HG02885 (cell line): ENCODE results near the gene MTHFD1L.

Source experiments
- ATAC-seq: cut with Tn5 transposase; IDR thresholded peaks from one replicate; pipeline ENCODE4 v1.9.1; 2021; ENCODE audit warnings: mild to moderate bottlenecking; ENCODE audit not compliant: unreplicated experiment, poor library complexity

MTHFD1L gene

DNA sequence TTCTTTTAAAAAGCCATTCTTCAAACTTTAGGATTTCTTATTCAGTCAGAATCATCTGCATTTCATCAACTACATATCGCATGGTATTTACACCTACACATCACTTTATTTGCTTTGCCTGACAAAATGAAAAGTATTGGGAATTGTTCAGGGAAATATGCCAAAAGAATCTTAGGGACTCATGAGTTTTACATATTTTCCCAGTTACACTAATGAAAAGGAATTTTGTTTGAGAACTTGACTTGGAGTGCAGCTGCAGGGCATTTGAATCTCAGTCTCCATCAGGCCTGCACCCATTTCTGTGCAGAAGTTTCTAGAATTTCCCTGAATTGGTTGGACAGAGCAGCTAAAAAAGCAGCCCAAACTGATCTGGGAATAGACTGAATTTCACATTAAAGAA is 65.3 kb downstream of the MTHFD1L start:
- no peak for ATAC-seq

DNA sequence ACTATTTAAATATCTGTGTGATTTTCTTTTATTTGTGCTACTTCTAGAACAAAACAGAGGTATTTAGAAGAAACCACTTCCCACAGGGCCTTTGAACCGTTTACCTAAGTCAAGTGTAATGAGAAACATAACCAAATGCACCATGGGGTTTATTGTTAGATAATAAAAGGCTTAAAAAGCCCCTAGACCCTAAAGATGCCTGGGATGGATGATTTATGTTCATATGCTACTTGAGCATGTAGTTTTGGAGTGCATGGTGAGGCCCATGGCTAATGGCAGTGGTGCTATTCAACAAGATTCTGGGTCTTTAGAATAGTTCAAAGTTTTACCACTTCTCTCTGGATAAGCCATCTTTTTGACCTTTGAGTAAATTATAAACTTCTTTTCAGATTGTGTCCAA is 65.9 kb downstream of the MTHFD1L start:
- no peak for ATAC-seq

DNA sequence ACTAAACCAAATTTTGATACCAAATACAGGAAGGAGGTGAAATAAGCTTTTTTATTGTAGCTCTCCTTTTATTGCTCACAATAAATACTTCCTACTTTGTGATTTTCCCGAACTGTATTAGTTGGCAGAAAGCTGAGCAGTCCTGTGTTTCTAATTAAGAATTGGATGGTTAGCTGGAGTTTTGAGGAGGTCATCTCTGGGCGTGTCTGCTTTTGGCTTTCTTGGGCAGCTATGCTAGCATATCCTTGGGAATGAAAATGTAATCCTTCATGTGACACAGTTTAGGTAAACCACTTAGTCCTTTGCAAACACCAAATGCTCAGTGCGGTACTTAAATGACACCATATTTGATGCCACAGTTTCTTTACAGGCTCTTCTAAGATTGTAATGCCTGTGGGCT is 67.5 kb downstream of the MTHFD1L start:
- ATAC-seq, result no peak

DNA sequence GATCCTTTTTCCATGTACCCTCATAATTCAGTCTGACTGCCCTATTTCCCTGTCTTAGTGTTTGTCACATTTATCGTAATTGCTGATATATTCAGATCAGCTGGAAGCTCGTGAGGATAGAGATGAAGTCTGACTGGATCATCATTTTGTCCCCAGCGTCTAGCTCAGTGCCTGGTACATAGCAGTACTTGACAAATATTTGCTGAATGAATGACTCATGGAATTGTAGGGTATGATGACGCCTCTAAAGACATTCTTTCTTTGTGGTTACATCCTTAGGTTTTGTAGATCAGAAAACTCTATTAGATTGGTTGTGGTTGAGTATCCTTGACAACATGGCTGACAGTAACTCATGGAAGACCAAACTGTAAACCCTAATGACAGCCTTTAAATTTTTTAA is 68.9 kb downstream of the MTHFD1L start:
- no peak for ATAC-seq

DNA sequence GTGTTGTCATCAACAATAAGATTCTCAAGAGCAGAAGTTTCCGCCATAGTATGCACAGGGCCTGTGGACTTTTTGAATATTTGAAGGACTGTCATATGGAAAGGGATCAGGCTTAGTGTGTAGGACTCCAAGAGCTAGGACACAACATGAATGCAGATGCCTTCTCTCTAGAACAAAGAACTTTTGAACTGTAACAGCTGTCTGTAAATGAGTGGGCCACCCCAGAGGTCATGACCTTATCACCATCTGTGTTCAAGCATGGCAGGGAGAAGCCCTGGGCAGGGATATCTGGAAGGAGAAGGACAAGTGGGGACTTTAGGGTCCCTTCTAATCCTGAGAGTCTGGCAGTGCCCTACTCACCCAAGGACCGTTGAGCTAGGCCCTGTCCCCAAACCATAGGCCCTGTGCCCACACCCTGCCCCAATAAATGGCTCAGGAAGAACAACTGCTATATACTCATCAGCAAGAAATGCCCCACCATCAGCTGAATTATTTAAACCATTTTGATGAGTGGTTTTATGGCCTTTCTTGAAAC is 70.6 kb downstream of the MTHFD1L start:
- no peak for ATAC-seq

DNA sequence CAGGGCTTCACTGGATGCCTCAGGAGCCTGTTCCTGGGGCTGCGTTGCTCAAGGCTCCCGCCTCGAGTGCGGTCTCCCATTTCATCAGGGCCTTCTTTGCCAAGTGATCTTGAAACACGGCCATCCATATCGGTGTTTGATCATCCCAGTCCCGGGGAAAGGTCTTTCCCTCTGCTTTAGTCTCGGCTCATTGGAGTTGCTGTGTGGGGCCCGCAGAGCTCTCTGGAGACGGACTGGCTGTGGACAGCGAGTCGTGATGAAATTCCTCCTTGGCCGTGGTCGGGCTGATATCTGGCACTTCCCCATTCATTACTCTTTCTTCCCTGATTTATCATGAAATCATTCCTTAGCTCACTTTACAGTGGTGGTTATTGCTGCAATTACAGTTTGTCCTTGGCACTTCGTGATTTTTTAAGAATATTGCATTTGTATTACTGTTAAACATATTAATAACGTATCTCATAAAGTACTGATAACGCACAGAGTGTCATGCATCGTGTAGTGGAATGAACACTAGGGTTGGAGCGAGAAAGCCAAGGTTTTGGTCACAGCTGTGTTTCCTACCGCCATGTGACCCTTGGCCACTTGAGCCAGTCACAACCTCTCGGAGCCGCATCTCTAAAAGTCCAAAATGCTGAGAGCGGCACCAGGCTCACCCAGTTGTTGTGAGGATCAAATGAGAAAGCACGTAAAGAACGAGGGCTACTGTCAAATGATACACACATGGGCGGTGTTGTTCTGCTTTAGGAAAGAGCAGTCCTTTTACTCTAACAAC is 71.8 kb downstream of the MTHFD1L start:
- ATAC-seq, result no peak

DNA sequence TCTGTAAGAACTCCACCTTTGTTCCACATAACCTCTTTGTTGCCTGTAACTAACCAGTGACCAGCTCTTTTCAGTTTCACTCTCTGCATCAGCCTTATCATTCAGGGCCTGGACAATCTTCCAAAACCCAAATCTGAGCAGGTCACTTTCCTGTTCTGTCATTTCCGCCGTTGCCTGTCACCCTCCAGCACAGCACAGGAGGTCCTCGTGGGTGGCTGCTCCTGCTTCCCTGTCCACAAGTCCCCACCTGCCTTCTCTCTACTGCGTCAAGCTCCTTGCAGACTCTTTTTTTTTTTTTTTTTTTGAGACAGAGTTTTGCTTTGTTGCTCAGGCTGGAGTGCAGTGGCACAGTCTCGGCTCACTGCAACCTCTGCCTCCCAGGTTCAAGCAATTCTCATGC is 73.9 kb downstream of the MTHFD1L start:
- no peak for ATAC-seq

DNA sequence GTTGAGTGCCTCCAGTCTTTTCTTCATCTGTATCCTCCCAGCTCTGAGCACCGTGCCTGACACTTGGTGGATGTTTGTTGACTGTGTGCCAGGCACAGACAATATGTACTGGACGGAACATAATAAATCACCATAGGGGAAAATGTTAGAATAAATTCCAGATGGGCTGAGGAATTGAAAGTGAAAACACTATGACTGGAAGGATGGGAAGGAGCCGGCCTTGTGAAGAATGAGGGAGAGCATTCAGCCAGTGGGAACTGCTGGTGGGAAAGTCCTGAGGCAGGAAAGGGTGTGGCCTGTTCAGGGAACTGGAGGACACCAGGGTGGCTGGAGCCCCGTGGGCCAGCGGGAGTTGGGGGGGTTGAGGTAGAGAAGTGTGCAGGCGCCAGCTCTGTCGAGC is 75.4 kb downstream of the MTHFD1L start:
- ATAC-seq, result no peak

DNA sequence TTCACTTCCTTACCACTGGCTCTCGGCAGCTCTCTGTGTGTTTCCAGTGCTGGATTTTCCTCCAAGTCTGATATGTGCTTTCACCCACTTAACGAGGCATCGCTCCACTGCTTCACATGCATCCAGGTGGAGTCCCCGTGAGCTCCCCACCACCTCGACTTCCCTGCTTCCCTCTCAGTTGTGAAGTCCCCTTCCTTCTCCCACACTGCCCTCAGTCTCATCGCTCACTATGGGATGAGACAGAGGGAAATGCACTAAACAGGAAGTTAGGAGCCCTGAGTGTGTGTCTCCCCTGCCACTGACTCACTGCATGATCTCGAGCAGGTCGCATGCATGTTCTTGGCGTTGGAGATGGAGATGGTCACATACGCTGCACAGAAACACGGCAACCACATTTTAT is 84.0 kb downstream of the MTHFD1L start:
- ATAC-seq, result no peak

DNA sequence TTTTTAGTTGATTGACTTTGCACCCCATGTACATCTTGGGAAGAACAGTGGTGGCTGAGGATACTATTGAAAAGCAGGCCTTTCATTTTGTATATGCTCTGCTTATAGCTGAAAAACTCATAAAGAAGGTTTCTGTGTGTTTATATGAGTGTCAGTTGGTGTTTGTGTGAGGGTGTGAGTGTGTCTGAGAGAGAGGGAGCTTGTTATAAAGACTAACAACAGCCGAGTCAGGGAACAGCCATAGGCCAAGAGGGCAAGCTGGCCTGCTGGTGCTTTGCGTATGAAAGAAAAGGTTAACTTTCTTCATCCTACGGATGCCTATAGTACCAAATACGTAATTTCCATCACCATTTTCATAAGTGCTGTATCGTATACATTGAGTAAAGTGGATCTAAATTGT is 88.3 kb downstream of the MTHFD1L start:
- no peak for ATAC-seq

DNA sequence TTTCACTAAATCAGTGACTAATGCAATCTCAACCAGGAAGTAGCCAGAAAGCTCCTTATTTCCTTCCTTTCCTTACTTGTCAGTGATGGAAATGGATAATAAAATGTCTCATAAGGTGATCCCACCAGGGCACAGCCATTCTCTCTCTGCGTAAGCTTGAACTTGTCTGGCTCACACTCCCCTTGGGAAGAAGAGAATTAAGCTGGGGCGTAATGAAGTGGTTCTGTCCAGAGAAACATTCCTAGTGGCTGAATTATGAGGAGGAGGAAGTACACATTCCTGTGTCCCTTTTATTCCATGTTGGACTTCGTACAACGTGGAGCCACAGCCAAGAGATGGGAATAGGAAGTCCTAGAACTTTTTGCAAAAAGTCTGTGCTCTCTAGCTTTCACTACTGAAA is 93.7 kb downstream of the MTHFD1L start:
- no peak for ATAC-seq

DNA sequence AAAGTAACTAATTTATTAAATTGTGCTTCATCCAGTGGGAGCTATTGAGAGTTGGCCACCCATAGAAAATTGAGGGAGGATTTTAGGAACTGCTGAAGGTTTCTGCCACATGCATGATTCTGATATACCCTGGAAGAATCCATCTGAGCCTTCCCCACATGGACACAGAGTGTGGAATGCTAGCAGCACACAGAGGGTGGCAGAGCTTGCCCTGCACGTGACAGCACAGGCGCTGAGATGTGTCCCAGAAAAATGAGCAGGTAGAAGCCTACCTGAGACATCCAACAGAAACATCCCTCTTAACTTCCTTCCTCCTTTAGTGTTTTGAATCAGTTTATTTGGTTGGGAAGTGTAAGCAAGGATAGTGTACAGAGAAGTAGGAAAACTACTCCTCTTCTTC is 96.9 kb downstream of the MTHFD1L start:
- ATAC-seq, result no peak

DNA sequence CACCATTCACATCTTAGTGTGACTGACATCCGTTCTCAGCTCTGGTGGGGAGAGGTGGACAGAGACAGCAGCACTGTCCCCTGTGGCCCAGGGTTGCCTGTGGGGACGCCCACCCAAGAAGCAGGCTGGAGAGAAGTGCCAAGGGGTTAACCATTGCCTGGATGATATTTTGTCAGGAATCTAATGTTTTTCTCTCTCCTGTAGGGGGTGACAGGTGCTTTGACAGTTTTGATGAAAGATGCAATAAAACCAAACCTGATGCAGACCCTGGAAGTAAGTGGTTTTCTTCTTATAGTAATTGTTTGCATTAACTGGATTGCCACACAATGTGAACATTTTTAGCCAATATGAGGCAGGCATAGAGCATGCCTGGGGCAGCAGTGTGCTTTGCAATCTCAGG is 99.3 kb downstream of the MTHFD1L start:
- ATAC-seq, result no peak

DNA sequence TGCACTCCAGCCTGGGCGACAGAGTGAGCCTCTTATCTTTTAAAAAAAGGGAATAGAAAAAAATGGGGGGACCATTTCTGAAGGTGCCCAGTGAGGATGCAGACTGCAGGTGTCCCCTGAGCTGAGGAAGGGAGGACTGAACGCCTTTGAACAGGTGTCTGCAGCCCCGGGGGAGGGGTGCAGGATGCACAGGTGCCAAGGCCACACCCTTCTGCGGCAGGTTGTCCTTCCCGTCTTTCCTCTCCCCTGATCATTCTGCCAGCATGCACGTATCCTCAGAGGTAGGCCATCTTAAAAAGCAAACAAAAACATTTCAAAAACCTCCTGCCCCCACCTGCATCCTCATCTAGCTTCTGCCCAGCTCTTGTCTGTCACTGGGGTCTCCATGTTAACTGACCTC is 101.3 kb downstream of the MTHFD1L start:
- no peak for ATAC-seq

DNA sequence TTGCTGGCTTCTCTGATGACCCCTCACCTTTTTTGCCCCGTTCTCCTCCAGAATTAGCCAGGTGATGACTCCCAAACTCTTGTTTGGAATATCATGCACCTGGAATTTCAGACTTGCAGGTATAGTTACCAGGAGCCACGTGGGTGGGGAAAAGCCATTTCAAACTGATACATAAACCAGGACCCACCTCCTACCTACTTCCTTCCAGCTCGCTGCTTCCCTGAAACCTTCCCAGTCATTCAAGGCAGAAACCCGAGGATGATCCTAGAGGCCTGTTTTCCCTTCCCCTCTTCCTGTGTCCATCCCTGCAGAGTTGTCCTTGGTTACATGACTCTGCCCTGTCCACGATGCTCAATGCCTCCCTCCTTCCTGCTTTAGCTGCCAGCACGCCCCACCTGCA is 101.9 kb downstream of the MTHFD1L start:
- no peak for ATAC-seq

DNA sequence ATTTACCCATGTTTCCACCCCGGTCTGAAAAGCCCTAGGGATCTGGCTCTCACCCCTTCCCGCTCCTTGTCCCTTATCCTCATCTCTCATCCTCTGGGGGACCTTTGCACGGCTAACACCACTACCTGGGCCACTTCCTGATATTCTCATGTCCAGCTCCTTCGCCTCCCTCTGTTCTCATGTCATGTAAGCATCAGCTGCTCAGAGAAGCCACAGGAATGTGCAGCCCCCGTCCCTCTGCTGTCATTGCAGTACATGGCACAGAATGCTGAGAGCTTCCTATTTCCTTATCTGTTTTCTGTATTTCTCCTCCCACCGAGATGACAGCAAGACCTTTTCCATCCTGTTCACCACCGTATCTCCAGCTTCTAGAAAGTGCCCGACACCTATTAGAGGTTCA is 102.4 kb downstream of the MTHFD1L start:
- ATAC-seq, result no peak

DNA sequence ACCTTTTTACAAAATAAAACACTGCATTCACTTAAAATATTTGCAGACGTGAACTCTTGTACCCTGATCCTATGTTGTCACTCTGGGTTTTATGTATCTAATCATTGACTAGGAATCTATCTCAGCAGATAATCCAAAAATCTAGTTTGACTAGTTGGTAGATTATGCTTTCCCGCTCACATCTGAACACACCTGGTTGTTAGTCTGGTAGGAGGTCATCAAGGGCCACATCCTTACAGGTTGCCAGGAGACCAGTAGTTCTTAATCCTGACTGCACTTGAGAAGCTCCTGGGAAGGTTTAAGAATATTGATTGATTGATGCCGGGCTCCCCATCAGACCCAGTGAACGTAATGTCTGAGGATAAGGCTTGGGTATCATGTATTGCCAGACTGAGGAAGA is 104.4 kb downstream of the MTHFD1L start:
- no peak for ATAC-seq

DNA sequence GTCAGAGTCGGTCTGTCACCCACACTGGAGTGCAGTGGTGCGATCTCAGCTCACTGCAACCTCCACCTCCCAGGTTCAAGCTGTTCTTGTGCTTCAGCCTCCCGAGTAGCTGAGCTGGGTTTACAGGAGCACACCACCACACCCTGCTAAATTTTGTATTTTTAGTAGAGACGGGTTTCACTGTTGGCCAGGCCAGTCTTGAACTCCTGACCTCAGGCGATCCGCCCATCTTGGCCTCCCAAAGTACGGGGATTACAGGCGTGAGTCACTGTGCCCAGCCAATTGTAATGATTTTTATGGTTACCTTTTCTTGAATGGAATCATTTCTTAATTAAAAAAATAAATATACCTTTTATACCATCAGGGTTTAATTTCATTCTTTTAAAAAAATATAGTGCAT is 105.7 kb downstream of the MTHFD1L start:
- no peak for ATAC-seq

DNA sequence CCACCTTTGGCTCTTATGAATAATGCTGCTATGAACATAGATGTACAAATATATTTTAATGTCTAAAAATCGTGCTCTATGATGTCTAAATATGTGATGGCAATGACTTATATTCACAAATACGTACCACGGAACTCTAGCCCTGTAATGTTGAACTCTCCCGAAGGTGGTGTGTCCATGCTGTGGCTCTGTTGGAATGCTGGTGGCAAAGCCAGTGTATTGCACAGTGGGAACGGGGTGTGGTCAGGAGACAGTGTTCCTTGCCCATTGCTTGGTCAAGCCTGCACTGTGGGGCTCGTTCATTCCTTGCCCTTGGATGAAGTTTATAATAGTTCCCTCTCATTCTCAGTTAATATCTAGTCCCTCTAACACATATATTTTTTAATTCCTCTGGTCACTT is 109.6 kb downstream of the MTHFD1L start:
- no peak for ATAC-seq

DNA sequence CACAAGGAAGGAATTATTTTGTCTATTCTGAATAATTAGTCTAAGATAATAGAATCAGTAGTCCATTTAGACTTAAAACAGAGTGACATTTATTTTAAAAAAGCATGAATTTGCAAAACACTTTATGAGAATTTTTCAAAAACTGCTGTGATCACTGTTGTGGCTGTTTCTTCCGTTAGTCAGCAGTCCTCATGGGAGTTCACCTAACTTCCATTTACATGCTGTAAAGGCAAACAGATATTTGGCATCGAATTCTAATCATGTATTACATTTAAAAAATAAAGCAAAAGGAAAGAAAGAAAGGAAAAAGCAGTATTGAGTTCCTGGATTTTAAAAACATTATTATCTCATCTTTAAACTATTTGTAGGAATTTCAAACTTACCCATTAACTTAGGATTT is 111.8 kb downstream of the MTHFD1L start:
- no peak for ATAC-seq

DNA sequence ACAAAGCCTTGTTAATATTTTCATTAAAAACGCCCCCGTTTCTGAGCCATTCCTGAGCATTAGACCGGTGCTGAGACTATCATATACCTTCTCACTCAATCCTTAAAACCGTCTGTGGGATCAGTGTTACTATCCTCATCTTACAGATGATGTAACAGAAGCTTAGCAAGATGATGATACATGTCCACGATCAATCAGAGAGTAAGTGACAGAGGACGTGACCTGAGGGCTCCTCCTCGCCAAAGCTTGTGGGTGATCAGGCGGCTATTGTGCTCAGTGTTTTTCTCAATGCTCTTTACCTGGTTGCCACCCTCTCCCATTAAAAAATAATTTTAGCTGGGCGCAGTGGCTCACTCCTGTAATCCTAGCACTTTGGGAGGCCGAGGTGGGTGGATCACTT is 113.1 kb downstream of the MTHFD1L start:
- ATAC-seq, result no peak

DNA sequence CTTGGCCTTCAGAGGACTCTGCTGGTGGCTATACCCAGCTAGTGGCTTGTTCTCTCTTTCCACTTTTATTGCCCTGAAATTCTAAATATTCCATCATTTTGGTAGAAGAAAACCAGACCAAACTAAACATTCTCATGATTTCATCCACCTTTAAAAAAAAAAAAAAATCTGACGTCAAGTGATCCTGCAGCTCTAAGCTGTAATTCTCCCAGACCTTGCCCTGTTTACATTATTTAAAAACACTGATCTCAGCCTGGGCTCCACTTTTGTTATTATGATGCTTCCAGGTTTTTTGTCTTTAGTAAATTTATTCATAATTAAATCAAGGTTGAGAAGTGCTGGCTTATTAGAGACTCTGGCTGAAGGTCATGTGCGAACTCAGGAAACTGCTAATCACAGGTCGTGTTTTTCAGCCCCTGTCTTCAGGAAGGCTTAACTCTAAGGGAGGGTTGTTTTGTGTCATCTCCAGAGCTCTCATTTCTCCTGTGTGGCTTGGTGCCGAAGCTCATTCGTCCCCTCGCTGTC is 114.4 kb downstream of the MTHFD1L start:
- no peak for ATAC-seq
